Neural progenitor cell (in vitro differentiated cells): ENCODE data around the gene DUS1L.

Source experiments
- CTCF ChIP-seq: fragments of 200-600 bp; sonication (generic); IDR thresholded peaks from 2 replicates; pipeline ENCODE4 v1.5.1; 2017; ENCODE audit warnings: antibody characterized with exemption, mild to moderate bottlenecking
- EZH2 ChIP-seq: fragments of 200-600 bp; sonication (generic); IDR thresholded peaks from 2 replicates; pipeline ENCODE4 v1.6.1; 2017; ENCODE audit warnings: antibody characterized with exemption, mild to moderate bottlenecking, moderate library complexity

GRCh38 chr17:82041144-82041814 lies 24.3 kb downstream of the DUS1L start:
- TF ChIP-seq CTCF (no peak), EZH2 (no peak)
